A673 (cell line): ENCODE results near the gene ZMYND11.

Source experiments
- EZH2 ChIP-seq: fragments of 200-600 bp; sonication (generic); IDR thresholded peaks from 2 replicates; pipeline ENCODE4 v1.6.1; 2017; ENCODE audit warnings: borderline replicate concordance, low read depth, mild to moderate bottlenecking, mixed read lengths, antibody characterized with exemption, low read length; ENCODE audit not compliant: poor library complexity, severe bottlenecking
- TF ChIP-seq, protein P1 (sequence below): fragments of 300-800, 200-600 bp; sonication (generic); conservative IDR thresholded peaks from 2 replicates; pipeline ENCODE4 v1.5.1; 2017; ENCODE audit warnings: low read depth, mild to moderate bottlenecking, antibody characterized with exemption, low read length, moderate library complexity, mixed read lengths

DNA sequence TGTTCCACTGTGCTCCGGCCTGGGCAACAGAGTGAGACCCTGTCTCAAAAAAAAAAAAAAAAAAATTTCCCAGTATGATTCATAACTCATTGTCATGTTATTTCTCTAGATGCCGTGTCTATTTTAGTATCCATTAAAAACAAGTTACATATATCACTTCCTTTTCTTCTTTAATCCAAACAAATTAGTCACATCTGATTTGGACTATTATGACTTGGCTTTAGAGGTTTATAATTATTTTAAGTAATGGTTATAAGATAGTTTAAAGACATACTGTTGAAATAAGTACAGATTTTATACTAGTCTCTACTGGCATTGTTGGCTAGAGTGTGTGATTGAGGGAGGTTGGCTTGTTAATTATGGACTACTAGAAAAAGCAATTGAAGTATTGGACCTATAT, 53.3 kb downstream of the ZMYND11 start:
- TF ChIP-seq, protein P1, sequence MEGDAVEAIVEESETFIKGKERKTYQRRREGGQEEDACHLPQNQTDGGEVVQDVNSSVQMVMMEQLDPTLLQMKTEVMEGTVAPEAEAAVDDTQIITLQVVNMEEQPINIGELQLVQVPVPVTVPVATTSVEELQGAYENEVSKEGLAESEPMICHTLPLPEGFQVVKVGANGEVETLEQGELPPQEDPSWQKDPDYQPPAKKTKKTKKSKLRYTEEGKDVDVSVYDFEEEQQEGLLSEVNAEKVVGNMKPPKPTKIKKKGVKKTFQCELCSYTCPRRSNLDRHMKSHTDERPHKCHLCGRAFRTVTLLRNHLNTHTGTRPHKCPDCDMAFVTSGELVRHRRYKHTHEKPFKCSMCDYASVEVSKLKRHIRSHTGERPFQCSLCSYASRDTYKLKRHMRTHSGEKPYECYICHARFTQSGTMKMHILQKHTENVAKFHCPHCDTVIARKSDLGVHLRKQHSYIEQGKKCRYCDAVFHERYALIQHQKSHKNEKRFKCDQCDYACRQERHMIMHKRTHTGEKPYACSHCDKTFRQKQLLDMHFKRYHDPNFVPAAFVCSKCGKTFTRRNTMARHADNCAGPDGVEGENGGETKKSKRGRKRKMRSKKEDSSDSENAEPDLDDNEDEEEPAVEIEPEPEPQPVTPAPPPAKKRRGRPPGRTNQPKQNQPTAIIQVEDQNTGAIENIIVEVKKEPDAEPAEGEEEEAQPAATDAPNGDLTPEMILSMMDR = no peak
- no peak for TF ChIP-seq EZH2
